Activated CD8-positive, alpha-beta memory T cell treated with anti-CD3 and anti-CD28 coated beads, Interleukin-2, amount 50 U/mL, for 1 hour (primary cell): Measurements from ENCODE around the gene DYDC2.
"Not testable (repeated sequence)": the region's sequence is repeated elsewhere in the genome, so short reads cannot be mapped to it uniquely, and the experiment has no call there.

Experiments
- DNase-seq: peaks from one replicate; pipeline ENCODE4 v3.0.0-alpha.2; 2020; ENCODE audit errors: extremely low read depth

DYDC2 gene

DNA sequence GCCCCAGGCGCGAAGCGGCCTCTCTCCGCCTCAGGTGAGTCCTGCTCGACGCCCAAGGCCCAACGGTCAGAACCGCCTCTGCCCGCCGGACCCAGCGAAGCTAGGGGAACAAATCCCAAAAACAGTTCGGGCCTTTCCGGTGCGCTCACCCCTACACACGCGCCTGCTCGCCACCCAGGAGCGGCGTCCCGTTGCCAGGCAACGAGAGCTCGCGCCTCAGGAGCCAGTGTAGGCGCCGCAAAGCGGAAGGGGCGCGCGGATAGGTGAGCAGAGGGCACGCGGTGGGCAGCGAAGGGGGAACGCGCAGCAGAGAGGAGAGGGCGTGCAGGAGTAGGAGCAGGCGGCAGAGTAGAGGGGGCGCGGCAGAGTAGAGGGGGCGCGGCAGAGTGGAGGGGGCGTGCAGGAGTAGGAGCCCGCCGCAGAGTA, at the start of gene DYDC2, which contains the start of gene DYDC1:
DYDC2 (plus strand) TSS at position 219 of the 426 bp plus-strand sequence. CDS start 5,663 bp downstream, outside the sequence.
DYDC1 (minus strand) TSS at position 193 of the 426 bp plus-strand sequence. CDS start 4,154 bp downstream, outside the sequence.
- DNase-seq: no peak

DNA sequence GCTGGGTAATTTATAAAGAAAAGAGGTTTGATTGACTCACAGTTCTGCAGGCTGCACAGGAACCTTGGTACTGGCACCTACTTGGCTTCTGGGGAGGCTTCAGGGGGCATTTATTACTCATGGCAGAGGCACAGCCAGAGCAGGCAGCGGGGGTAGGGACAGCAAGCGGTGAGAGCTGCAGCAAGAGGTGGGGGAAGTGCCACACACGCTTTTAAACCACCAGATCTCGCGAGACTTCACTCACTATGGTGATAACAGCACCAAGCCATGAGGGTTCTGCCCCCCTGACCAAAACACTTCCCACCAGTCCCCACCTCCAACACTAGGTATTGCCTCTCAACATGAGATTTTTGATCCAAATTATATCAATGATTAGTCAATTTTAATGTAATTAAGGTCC, 43.1 kb upstream of the DYDC2 start:
- no peak for DNase-seq

DNA sequence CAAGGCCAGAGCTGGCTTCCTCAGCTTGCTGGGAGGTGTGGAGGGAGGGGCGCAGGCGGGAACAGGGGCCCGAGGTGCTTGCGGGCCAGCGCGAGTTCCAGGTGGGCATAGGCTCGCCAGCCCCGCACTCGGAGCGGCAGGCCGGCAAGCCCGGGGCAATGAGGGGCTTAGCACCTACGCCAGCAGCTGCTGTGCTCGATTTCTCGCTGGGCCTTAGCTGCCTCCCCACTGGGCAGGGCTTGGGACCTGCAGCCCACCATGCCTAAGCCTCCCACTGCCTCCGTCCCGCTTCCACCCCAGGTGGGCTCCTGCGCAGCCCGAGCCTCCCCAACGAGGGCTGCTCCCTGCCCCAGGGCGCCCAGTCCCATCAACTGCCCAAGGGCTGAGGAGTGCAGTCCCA, 41.2 kb upstream of the DYDC2 start:
- DNase-seq: no peak

GRCh38 chr10:80318742-80319141, 37.8 kb upstream of the DYDC2 start:
- DNase-seq: no peak

GRCh38 chr10:80319318-80319717, 37.3 kb upstream of the DYDC2 start:
- no peak for DNase-seq

DNA sequence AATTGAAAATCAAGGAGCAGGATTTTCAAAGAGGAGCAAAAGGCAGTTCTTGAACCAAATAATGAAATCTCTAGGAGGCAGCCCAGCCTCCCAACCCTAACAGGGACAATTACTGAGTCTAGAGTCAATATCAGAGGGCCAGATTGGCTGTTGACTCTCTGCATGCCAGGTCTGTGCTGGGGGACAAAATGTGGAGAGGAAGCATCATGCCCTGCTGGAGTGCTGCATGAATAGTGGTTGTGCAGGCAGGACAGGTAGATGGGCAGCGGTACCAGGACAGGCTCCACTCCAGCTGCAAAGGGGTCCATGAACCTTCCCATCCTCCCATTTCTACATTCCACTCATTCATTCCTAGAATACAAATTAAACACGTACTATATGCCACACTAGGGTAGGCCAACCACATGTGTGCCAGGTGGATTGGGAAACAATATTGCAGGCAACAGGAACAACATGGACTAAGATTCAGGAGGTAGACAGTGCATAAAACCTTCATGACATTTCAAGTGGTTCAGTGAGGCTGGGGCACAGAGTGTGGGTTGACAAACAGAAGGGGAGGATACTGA, 36.8 kb upstream of the DYDC2 start:
- DNase-seq: no peak

DNA sequence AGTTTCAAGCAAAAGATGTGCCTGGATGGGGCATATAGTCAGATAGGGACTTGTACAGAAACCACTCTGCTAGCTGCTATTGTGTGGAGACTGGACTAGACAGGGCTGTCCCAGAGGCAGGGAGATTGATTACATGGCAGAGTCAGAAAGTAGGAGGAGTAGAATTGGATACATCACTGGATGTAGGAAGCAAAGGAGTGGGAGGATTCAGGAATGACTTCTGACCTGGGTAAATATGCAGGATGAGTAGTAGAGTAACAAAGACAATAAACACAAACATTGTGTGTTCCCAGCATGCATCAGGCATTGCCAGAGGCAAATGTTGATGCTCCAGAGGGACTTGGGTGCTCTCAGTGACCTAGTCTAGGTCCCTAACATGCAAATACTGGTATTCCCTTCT, 36.2 kb upstream of the DYDC2 start:
- DNase-seq: no peak

DNA sequence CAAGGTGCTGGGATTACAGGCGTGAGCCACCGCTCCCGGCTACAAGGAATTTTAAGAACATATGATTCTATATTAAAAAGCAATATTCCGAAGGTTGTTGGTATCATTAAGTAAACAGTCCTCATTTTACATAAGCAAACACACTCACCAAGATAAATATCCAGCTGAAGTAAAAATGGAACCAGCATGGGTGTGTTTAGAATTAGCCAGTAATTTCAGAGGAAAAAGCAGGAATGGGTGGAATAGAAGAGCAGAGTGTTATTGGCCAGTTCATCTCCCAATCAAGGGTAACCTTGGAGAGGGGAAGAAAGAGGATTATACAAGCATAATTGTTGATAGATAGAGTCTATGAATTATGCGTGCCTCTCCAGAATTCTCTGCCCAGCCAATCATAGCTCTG, 35.4 kb upstream of the DYDC2 start:
- DNase-seq: no peak

DNA sequence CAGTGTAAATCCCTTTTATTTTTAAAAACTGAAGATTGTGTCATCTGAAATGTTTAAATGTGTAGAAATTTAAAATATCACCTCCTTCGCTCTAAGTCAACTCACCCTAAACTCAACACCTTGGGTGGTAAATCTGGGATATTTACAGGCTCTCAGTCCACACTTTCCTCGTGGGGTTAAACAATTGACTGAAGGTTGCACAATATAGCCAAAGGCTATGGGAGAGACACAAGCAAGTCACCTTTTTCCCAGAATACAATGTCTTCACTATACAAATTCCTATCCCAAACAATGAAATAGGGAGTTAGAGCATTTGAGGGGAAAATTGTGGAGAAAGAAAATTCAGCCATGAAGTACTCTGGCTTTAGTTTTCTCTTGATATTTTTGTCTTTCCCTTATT, 34.4 kb upstream of the DYDC2 start:
- no peak for DNase-seq

DNA sequence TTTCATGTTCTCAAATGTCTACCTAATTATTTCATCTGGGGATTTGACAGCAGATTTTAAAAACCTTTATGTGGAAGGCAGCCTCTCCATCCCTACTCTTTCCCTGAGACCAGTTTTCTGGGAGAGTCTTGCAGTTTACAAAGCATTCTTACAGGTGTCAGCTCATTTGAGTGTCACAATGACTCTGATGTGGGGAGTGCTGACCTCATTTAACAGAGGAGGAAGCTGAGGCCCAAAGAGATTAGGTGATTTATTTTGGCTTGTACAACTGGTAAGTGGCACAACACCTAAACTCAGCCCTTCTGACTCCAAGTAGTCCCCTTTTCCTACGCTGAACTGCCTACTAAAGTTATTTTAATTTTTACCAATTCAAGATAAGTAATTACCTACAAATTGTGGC, 33.9 kb upstream of the DYDC2 start:
- DNase-seq: no peak

DNA sequence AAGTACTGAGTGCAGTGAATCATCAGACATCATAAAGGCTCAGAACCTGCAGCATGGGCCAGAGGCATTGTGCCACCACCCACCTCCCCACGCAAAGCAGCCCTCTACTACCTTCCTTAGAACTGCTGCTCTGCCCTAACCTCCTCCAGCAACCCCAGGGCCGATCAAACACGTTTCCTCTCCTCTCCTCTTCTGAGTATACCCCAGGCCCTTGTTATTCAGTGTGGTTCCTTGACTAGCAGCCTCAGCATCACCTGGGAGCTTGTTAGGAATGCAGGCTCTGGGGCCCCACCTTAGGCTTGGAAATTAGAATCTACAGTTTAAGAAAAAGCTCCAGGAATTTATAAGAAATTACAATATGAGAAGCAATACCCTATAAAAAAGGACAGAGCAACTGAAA, 33.3 kb upstream of the DYDC2 start:
- no peak for DNase-seq

GRCh38 chr10:80324086-80324485, 32.5 kb upstream of the DYDC2 start:
- DNase-seq: no peak

DNA sequence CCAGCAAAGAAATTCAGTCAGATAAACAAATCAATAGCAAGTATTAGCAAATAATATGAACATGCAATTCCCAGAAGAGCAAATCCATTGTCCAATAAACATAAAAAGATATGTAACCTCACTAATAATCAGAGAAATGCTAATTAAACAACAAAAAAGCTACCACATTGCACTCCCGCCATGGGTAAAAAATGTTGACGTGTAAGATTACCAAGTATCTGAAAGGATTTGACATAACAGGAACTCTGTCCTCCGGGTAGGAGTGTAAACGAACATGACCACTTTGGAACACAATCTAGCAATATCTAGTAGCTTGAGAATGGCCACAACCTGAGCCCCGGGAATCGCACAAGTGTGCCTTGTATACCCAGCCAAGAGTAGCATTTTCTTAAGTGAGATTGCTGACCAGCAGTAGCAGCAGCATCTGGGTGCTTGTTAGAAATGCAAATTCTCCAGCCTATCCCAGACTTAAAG, 31.7 kb upstream of the DYDC2 start:
- DNase-seq: no peak

DNA sequence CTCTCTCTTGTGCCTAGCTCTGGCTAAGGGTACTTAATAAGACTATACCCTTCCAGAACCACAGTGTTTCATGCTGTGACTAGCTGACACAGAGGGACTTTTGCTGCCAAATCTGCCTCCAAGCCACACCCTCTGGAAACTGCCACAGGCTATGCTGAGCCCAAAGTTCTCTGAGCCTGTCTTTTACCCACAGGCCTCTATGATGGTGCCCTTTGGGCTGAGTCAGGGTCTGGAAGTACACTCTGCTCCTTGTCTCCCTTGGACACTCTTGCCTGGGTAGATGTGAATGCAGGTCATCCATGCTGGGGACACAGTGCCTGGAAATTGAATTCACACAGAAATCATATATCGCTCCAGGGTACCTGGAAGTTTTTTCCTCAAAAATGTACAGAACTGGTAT, 22.6 kb upstream of the DYDC2 start:
- DNase-seq: no peak

- no peak for DNase-seq
These were observed 12.3 kb upstream of the DYDC2 start for GRCh38 chr10:80344276-80344675.

GRCh38 chr10:80344912-80345311, 11.7 kb upstream of the DYDC2 start:
- no peak for DNase-seq

GRCh38 chr10:80350251-80350650, 6.3 kb upstream of the DYDC2 start:
- DNase-seq: no peak

GRCh38 chr10:80351220-80351619, 5.4 kb upstream of the DYDC2 start:
- DNase-seq: no peak

DNA sequence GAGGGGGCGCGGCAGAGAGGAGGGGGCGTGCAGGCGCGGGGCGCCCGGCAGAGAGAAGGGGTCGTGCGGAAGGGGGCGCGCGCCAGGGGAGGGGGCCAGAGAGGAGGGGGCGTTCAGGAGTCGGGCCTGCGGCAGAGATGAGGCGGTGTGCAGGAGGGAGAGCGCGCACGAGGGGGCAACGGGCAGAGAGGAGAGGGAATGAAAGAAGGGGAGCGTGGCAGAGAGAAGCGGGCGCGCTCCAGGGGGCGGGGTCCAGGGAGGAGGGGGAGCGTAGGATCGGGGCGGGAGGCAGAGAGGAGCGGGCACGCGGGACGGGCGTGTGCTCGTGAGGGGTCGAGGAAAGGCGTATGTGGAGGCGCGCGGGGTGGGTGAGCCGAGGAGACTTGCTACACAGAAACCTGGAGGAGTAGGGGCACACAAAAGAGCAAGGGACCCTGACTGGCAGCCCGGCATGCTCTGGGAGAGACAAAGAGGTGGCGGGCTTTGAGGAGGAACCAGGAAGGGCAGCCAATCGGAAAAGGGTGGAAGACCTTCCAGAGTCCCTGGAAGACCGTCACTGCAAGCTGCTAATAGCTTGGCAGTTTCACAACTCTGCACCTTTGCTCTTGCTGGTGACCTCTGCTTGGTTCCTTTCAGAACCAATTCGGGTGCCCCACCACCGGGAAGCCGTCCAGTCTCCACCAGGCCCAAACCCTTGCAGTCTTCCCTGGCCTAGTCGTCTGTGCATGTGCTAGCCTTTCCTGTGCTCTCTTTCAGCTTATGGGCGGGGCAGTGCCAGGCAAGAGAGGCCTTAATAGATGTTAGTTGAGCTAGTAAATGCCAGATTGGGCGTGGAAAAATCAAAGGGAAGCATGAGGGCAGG, 639 bp downstream of the DYDC2 start:
- no peak for DNase-seq

DNA sequence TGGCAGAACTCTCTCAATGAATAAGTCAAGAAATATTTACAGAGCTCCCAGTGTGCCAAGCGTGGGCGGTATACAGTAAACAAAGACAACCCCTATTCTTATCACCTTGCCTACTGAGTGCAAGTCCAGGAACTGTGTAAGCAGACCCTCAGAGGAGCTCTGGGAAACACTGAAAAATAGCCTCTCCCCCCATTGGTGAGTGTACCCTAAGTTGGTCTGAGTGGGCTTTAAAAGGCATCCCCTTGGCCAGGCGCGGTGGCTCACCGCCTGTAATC, 1.2 kb downstream of the DYDC2 start:
- DNase-seq: no peak

DNA sequence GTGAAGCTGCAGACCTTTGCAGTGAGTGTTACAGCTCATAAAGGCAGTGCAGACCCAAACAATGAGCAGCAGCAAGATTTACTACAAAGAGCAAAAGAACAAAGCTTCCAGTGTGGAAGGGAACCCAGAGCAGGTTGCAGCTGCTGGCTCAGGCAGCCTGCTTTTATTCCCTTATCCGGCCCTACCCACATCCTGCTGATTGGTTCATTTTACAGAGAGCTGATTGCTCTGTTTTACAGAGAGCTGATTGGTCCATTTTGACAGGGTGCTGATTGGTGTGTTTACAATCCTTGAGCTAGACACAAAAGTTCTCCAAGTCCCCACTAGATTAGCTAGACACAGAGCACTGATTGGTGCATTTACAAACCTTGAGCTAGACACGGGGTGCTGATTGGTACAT, 2.3 kb downstream of the DYDC2 start:
- not testable (repeated sequence) for DNase-seq

- no peak for DNase-seq
These were observed 3.1 kb downstream of the DYDC2 start for GRCh38 chr10:80359644-80360043.

- DNase-seq: no peak
These were observed 8.9 kb downstream of the DYDC2 start for GRCh38 chr10:80365510-80365909.
